Iris pigment epithelial cell (primary cell): Measurements from ENCODE around the gene FXR2.
"Not testable (repeated sequence)": the region's sequence is repeated elsewhere in the genome, so short reads cannot be mapped to it uniquely, and the experiment has no call there.

Experiments used
- DNase-seq: peaks from one replicate; pipeline ENCODE4 v3.0.0-alpha.2; 2011; ENCODE audit warnings: low read depth

Gene FXR2

DNA sequence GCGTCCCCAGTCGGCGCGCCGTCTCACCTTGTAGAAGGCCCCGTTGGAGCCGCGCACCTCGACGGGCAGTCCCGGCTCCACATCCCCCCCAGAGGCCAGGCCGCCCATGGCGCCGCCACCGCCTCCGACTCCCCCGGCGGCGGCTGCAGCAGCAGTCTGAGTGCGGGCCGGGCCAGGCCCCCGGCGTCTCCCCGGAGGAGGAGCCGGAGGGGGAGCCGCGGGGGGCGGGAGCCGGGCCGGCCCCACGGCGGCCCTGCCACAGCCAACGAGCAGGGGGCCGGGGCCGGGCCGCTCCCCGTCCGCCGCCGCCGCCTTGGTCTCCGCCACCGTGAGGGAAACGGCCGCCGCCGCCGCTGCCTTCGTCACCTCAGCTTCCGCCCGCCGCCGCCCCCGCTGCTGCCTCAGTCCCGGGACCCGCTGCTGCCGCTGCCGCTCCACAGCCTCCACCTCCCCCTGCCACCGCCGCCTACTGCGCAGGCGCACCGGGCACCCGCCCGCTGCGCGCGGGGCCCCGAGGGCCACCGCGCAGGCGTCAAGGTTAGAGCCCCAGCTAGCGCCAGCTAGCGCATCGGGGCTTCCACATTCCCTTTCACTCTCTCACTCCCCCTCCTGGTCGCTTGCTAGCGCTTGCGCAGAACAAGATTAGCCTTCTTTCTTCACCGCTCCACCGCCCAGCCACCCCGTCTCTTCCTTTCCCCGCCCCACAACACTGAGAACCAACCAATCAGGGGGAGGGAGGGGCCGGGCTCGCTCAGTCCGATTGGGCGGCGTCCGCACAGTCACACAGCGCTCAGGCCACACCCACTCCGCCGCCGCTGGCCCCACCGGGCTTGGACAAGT lies at the start of gene FXR2:
Gene FXR2 (minus strand): TSS at position 473 of the 840 bp plus-strand sequence. CDS start 365 bp downstream, at position 108.
- DNase-seq, result peak; percentile 100

DNA sequence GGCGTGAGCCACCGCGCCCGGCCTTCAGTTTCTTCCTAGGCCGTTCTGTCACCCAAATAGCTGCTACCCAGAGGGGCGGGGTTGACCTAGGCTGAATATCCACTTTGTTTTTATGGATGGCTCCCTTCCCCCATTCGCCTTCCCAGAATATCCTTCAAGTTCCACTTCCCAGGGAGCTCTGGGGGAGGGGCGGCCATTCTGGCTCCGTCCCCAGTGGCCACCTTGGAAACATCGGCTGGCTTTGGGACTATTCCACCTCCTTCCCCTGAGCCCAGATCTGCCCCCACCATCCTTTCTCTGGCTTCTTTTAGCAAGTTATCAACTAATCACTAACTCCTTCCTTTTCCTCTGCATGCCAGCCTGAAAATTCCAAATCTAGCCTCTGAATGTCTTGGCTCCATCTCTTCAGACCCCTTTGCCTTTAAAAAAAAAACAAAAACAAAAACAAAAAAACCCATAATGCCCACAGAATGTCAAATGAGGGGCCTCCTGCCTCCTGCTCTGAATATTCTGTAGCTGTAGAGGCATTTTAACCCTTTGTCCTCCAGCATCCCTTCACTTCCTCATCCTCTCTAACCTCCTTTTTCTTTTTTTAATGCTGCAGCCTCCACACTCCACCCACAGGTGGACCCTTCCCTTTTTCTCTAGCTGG lies 42.4 kb upstream of the FXR2 start:
- DNase-seq, result no peak

DNA sequence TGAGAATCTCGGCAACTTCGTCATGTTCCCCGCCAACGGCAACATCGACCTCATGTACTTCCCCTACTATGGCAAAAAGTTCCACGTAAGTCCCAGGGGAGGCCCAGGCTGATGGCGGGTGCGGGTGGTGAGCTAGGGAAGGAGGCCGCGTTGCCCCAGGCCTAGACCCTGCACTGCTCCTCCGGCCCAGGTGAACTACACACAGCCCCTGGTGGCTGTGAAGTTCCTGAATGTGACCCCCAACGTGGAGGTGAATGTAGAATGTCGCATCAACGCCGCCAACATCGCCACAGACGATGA lies 40.8 kb upstream of the FXR2 start:
- DNase-seq, result no peak

DNA sequence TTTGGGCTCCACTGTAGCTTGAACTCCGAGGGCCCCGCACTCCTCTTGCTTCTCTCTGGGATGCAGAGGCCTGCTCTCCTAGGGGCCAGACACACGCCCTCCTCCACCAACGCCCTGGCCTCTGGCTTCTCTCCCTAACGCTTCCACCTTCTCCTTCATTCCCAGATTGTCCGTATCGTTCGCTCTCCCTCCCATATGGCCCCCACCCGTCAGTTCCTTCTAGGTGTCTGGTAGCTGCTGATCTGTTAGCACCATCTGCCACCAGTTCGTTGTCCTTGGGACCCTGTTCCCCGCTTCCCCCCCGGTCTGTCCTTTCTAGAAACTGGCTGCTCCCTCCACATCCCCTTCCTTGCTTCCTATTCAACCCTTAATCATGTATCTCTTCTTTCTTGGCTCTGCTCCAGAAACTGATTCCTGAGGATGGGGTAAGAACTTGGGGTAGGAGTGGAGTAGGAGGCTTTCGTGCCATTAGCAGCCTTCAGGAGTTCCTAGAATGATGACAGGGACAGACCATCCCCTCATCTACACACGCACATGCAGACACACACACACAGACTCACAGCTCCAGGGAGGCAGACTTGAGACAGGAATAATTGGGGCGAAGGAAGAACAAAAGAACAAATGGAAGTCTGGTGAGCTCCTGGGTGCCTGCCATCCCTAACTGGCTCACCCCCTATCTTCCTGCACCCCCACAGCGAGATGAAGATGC lies 40.3 kb upstream of the FXR2 start:
- peak; percentile 17 for DNase-seq

DNA sequence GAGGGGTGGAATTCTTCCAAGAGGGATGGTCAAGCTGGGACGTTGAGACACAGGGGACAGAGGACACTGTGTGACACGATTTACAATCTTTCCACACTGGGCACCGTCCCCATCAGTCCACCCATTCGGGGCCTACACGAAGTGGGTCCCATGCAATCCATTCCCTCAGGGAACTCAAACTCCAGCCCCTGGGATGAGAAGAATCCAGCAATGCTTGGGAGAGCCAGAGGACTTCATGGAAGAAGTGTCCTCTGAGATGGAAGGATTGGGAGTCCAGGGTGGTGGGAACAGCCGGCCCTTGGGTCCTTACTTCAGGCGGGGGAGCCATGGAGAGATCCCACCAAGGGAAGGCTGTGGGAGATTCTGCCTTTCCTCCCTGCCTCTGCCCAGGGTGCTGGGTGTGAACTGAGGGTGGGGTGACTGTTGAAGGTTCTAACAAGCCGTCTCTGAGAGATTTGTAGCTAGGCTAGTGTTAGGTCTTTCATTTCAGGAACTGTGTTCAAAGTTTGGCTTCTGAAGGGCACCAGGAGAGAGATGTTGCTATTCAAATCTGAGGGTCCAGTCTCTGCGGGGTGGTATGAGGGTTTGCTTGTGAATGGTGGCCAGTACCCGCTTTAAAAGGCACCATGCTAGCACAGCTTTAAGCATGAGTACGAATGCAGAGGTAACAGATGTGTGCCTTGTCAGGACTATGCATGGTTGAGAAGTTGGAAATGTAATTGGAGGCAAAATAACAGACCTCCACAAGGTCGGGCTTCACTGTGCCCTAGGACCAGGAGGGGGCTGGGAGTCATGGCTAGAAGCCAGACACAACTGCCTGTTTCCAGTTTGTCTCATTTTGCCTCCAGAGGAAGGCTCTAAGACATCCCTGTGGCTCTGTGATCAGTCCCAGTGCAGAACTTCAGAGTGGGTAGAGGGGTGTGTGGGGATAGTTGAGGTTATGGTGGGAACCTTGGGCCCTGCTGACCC lies 38.0 kb upstream of the FXR2 start:
- no peak for DNase-seq

DNA sequence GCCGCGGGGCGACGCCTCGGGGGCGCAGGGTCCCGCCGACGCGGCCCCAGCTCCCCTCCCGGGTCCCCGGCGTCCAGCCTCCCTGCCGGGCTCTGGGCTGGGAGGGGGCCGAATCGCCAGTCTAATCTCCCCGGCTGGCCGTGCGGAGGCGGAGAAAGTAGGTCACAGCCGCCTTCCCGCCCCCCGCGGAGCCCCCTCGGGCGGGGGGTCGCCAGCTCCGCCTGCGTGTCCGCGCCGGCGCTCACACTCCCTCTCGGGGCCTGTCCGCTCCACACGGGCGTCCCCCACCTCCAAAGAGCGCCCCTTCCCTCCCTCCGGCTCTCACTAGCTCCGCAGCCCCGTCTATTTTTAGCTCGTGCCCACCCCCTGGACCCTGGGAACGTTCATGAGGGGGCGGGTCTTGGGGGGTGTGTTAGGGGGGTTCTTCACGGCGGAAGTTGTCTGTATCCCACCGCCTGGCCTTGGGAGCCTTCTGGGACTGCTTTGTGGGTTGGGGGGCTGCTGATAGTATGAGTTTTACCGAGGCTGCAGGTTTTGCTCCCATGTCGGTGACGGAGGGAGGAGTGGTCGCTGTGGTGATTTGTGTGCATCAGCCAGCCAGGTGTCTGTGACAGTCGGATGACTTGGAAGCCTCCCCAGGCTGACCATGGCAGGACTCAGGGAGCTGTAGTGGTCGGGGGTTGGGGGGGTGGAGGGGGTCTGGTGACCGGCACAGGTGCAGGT lies 37.1 kb upstream of the FXR2 start:
- DNase-seq, result no peak

DNA sequence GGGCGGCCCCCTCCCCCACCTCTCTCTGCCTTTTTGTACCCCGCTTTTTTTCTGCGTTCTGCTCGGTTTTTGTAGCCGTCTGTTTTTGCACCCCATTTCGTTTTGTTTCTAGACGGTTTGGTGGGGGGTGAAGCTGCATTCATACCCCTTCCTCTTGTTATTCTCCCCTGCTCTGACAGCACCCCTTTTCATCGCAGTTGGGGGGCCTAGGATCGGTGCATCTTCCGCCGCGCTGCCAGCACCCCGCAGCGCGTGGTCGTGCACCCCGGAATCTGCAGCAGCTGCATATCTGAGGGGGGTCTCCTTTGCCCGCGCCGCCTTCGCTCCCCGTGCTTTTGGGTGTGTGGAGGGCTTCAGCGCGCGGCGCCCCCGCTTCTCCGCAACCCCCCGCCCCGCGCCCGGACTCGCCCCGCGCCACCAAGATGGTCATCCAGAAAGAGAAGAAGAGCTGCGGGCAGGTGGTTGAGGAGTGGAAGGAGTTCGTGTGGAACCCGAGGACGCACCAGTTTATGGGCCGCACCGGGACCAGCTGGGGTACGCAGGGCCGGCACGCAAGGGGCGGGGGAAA lies 36.5 kb upstream of the FXR2 start:
- no peak for DNase-seq

DNA sequence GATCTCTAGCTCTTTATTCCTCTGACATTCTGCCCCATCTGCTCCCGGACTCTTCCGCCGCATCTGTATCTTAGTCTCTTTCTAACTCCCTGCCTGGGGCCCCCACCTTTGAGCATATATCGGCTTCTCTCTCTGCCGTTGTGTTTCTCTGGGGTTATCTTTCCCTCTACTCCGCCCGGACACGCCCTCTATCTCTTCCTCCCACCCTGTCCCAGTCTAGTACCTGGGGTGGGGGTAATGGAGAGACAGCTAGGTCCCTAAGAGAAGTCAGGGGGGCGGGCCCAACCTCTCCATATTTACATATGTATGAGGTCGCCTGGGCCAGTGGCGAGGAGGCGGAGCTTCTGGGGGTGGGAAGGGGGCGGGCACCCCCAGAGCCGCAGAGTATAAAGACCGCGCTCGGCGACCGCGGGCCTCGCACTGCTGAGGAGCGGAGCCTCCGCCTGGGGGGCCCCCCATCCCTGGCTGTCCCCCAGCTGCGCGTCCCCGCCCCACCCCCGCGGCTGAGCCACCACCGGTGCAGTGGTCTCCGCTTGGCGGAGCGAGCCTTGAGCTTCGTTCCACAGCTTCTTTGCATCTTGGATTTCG lies 35.9 kb upstream of the FXR2 start, which contains the start of gene ATP1B2:
Gene ATP1B2 (plus strand): TSS at position 418 of the 588 bp plus-strand sequence. CDS start 593 bp downstream, outside the sequence.
- DNase-seq, result peak; percentile 23

DNA sequence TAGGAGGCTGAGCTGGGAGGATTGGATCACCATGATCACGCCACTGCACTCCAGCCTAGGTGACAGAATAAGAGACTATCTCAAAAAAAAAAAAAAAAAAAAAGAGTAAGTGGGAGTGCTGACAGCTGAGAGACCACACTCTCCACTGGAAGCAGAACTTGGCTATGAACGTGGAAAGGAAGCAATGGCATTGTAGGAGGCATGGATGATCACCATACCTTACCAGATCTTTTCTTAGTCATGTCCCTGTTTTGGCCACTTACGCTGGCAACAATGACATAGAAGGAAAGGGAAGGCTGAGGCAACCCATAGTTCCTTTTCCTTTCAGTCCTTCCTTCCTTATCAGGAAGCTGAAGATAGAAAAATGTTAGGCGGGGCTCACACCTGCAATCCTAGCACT lies 32.3 kb upstream of the FXR2 start:
- no peak for DNase-seq

DNA sequence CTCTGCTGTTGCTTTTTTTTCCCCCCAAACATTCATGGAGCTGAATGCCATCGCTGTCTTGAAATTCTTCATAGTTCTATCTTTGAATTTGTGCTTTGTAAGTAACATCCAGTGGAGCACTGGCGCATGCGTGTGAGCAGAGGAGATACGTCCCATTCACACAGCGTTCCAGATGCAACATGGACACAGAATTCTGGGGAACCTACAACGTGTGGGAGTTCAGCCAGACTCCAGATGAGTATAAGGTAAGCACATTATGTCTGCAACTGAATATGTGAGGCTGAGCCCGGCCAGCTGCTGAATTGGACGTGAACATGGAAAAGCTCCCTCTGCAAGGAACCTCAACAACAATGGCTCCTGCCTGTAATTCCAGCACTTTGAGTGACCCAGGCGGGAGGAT lies 31.8 kb upstream of the FXR2 start:
- DNase-seq, result no peak

DNA sequence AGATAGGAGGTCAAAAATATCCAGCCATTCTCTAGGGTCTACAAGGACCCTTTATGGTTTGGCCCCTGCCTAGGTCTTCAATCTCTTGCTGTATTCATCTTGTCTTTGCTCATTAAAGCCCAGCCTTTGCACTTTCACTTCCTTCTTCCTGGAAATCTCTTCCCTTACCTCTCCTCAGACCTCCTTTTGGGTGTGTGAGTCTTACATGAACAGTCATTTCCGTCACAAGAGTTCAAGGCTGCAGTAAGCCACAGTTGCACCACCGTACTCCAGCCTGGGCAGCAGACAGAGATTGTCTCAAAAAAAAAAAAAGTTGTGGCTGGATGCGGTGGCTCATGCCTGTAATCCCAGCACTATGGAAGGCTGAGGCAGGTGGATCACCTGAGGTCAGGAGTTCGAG lies 30.1 kb upstream of the FXR2 start:
- DNase-seq, result no peak

DNA sequence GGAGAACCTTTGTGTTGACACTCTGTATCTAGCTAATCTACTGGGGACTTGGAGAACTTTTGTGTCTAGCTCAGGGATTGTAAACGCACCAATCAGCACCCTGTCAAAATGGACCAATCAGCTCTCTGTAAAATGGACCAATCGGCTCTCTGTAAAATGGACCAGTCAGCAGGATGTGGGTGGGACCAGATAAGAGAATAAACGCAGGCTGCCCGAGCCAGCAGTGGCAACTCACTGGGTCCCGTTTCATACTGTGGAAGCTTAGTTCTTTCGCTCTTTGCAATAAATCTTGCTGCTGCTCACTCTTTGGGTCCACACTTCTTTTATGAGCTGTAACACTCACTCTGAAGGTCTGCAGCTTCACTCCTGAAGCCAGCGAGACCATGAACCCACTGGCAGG lies 26.9 kb upstream of the FXR2 start:
- DNase-seq, result not testable (repeated sequence)

DNA sequence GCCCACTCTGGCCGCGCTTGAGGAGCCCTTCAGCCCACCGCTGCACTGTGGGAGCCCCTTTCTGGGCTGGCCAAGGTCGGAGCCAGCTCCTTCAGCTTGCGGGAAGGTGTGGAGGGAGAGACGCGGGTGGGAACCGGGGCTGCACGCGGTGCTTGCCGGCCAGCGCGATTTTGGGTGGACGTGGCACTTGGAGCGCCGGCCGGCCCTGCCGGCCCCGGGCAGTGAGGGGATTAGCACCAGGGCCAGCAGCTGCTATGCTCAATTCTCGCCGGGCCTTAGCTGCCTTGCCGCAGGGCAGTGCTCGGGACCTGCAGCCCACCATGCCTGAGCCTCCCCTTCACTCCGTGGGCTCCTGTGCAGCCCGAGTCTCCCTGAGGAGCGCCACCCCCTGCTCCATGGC lies 26.1 kb upstream of the FXR2 start:
- DNase-seq, result no peak

DNA sequence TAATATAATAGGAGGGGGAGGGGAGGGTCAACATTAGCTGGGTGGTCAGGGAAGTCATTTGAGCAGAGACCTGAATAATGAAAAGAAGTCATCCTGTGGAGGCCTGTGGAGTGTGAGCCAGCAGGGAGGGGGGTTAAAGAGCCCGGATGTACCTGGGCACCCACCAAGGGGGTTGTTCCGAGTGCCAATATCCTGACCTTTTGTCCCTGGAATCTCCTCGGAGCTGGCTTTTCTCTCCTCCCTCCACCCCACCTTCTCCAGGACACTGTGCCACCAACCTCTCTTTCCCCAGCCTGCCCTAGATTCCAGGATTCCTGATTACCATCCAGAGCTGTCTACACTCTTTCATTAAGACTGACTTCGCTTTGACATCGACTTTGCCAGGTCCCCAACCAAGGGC lies 21.5 kb upstream of the FXR2 start:
- no peak for DNase-seq

DNA sequence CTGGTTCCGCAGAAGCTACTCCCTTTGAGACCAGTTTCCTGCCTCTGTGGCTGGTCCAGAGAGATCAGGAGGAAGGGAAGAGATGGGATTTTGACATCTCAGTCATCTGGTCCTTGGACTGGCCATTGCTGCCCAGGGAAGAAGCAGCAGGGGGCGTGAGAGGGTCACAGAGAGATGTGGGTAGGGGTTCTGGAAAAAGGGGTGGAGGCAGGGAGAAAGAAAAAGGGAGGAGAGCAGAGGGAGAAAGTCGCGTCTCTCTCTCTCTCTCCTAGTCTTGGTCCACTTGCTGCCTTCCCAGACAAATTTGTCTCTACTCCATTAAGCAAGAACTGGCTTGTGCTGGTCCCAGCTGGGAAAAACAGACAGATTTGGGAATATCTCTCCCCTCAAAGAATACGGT lies 19.7 kb upstream of the FXR2 start:
- no peak for DNase-seq

DNA sequence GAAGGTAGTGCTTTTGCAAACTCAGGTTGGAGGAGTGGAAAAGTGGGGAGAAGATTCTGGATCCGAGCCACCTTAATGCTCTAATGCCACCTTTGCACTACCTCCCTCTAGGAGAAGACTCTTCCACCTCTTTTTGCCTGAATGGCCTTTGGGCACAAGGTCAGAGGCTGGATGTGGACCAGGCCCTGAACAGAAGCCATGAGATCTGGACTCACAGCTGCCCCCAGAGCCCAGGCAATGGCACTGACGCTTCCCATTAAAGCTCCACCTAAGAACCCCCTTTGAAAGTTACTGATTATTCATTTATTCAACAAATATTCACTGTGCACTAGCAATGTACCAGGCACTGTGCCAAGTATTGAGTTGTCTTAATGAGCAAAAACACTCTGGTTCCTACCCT lies 18.4 kb upstream of the FXR2 start:
- DNase-seq, result no peak

DNA sequence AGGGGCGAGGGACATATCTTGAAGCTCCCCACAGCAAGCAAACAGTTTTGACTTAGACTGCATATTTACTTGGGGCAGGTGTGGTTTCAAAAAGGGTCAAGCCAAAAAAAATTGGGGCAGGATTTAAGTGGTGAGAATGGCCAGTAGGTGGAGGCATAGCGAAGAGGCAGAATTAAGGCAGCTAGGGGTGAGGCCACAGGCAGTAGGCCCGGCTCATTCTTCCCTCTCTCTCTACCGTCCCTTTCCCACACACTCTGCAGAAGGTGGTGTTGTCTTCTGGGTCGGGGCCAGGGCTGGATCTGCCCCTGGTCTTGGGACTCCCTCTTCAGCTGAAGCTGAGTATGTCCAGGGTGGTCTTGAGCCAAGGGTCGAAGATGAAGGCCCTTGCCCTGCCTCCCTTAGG lies 17.8 kb upstream of the FXR2 start:
- peak; percentile 50 for DNase-seq

DNA sequence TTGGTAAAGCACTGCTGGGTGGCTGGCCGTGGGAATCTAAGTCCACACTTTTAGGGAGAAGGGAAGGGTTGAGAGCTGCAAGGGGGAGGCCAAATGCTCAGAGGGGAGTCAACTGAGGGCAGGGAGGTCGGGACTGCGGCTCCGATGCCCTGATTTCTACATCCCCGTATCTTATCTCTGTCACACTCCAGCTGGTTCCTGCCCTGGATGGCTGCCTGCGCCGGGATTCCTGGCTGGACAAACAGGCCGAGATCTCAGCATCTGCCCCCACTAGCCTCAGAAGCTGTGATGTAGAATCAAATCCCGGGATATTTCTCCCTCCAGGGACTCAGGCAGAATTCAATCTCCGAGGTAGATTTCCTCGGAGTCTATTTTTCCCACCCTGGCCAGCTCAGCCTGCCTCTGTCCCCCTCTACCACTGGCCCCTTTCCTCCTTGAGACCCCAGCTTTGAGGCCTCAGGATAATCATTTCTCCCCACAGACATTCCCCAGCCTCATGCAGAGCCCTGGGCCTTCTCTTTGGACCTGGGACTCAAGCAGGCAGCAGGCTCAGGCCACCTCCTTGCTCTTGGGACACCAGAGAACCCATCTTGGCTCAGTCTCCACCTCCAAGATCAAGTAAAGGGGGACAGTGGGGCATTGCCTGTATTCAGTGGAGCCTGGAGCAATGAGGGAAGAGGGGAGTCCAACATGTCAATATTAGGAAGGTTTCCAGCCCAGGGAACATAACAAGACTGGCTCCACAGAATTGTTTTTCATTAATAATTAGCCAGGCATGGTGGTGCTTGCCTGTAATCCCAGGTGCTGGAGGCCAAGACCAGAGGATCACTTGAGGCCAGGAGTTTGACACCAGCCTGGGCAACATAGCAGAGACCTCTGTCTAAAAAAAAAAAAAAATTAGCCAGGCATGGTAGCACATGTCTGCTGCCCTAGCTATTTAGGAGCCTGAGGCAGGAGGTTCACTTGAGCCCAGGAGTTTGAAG lies 17.0 kb upstream of the FXR2 start:
- DNase-seq, result no peak

DNA sequence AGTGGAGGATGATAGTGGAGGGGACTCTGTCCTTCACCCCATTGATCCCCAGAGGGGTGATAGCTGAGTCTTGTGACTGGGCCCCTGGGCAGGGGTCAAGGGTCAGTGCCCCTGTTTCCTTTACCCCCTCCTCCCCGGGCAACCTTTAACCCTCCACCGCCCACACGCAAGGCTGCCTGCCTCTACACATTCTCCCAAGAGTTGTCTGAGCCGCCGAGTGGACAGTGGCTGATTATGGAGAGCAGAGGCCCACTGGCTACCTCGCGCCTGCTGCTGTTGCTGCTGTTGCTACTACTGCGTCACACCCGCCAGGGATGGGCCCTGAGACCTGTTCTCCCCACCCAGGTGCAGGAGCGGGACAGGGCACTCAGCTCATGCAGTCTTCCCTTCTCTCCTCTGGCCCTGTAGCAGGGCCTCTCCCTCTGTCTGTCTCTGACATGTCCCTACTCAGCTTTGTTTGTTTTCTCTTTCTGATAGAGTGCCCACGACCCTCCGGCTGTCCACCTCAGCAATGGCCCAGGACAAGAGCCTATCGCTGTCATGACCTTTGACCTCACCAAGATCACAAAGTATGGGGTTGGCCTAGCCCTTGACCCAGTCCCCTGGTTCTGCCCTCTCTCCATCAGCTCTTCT lies 15.4 kb upstream of the FXR2 start, which contains the start of gene SHBG:
Gene SHBG (plus strand): TSS at position 197 of the 633 bp plus-strand sequence. CDS start 38 bp downstream, at position 235.
- DNase-seq, result no peak
